Endothelial cell (in vitro differentiated cells): Measurements from ENCODE around the gene JAM2. TPM values are rescaled to one million over a fixed set of nuclear protein-coding genes. Genes with fewer than 3 reads are reported as not detected.

Source experiments
- DNase-seq: peaks from one replicate; pipeline ENCODE4 v3.0.0; 2021; ENCODE audit warnings: low spot score
- H3K27ac Mint-ChIP-seq: one replicate; pipeline ENCODE4 v1.8.0; 2021; ENCODE audit warnings: mixed read lengths, inconsistent platforms; ENCODE audit not compliant: unreplicated experiment
- H3K27me3 Mint-ChIP-seq: one replicate; pipeline ENCODE4 v1.8.0; 2021; ENCODE audit warnings: mild to moderate bottlenecking, moderate library complexity, mixed read lengths, inconsistent platforms; ENCODE audit not compliant: unreplicated experiment
- H3K36me3 Mint-ChIP-seq: one replicate; pipeline ENCODE4 v1.8.0; 2021; ENCODE audit warnings: mild to moderate bottlenecking, low read depth, mixed read lengths, inconsistent platforms; ENCODE audit not compliant: unreplicated experiment
- H3K4me1 Mint-ChIP-seq: one replicate; pipeline ENCODE4 v1.8.0; 2021; ENCODE audit warnings: mild to moderate bottlenecking, mixed read lengths, inconsistent platforms; ENCODE audit not compliant: unreplicated experiment
- H3K4me3 Mint-ChIP-seq: one replicate; pipeline ENCODE4 v1.8.0; 2021; ENCODE audit warnings: mild to moderate bottlenecking, mixed read lengths, inconsistent platforms; ENCODE audit not compliant: unreplicated experiment
- H3K9me3 Mint-ChIP-seq: one replicate; pipeline ENCODE4 v1.8.0; 2021; ENCODE audit warnings: mixed read lengths, inconsistent platforms; ENCODE audit not compliant: unreplicated experiment
- total RNA-seq: library from RNA; stranded (reverse); fragmentation: NEBNext Ultra II Directional; extraction: Animal tissue kit (Norgen Biotek cat#: 25700); gene quantifications from one replicate; pipeline ENCODE4 v1.2.1, GENCODE V29; 2021; ENCODE audit not compliant: unreplicated experiment
- TF ChIP-seq, protein P1 (sequence below): fragments of 200-600 bp; sonication (generic); IDR thresholded peaks from one replicate; pipeline ENCODE4 v1.5.0; 2021; ENCODE audit warnings: antibody characterized with exemption; ENCODE audit not compliant: unreplicated experiment

The JAM2 gene
- total RNA-seq, 1 donor from 2014 or later = 0.77 TPM

GRCh38 chr21:25660233-25660632 is 21.2 kb downstream of the JAM2 start:
- TF ChIP-seq, protein P1, sequence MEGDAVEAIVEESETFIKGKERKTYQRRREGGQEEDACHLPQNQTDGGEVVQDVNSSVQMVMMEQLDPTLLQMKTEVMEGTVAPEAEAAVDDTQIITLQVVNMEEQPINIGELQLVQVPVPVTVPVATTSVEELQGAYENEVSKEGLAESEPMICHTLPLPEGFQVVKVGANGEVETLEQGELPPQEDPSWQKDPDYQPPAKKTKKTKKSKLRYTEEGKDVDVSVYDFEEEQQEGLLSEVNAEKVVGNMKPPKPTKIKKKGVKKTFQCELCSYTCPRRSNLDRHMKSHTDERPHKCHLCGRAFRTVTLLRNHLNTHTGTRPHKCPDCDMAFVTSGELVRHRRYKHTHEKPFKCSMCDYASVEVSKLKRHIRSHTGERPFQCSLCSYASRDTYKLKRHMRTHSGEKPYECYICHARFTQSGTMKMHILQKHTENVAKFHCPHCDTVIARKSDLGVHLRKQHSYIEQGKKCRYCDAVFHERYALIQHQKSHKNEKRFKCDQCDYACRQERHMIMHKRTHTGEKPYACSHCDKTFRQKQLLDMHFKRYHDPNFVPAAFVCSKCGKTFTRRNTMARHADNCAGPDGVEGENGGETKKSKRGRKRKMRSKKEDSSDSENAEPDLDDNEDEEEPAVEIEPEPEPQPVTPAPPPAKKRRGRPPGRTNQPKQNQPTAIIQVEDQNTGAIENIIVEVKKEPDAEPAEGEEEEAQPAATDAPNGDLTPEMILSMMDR = no peak
- H3K9me3 Mint-ChIP-seq = no peaks in the 10 kb centered on the region

DNA sequence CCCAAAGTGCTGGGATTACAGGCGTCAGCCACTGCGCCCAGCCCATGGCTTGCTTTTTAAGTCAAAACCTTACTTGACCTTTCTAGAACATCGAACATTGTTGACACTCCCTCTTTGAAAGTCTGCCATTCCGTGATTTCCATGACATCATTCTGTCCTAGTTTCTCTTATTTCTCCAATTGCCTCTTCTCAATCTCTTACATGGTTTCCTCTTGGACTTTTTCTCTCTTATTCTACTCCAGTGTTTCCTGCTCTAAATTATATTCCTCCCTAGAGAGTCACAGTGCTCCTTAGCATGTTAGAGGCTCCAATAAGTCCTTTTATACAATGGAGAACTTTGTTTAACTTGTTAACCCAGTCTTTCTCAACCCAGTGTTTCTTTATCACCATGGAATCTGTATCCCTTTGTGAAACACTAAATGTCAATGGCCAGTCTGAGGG is 25.5 kb downstream of the JAM2 start:
- Mint-ChIP-seq H3K36me3 (no peaks in the 10 kb centered on the region), H3K4me1 (no peaks in the 10 kb centered on the region)

More at GRCh38 chr21:25660233-25660632, 21.2 kb downstream of the JAM2 start:
- no peaks in the 10 kb centered on the region for H3K36me3 Mint-ChIP-seq
- peaks cover 4% of the 10 kb centered on the region for H3K4me1 Mint-ChIP-seq
- no peak overlapping the region for H3K27ac Mint-ChIP-seq
- no peak for DNase-seq
- no peak overlapping the region for H3K4me3 Mint-ChIP-seq
- H3K27me3 Mint-ChIP-seq = no peaks in the 10 kb centered on the region

GRCh38 chr21:25670726-25671125 is 31.7 kb downstream of the JAM2 start:
- Mint-ChIP-seq H3K27me3 (no peaks in the 10 kb centered on the region), H3K36me3 (no peaks in the 10 kb centered on the region), H3K4me3 (no peak overlapping the region), H3K9me3 (no peaks in the 10 kb centered on the region), H3K27ac (no peak overlapping the region), H3K4me1 (peaks cover 6% of the 10 kb centered on the region)
- TF ChIP-seq, protein P1 = no peak
- no peak for DNase-seq

More for the DNA sequence above, 25.5 kb downstream of the JAM2 start:
- no peak overlapping the region for H3K27ac Mint-ChIP-seq
- TF ChIP-seq, protein P1 = no peak
- H3K9me3 Mint-ChIP-seq = no peaks in the 10 kb centered on the region
- DNase-seq = no peak
- no peaks in the 10 kb centered on the region for H3K27me3 Mint-ChIP-seq
- H3K4me3 Mint-ChIP-seq = no peak overlapping the region

GRCh38 chr21:25676451-25676850 is 37.4 kb downstream of the JAM2 start:
- DNase-seq = no peak
- TF ChIP-seq, protein P1 = no peak
- Mint-ChIP-seq H3K4me3 (no peak overlapping the region), H3K9me3 (no peaks in the 10 kb centered on the region), H3K36me3 (no peaks in the 10 kb centered on the region), H3K27me3 (no peaks in the 10 kb centered on the region), H3K27ac (no peak overlapping the region), H3K4me1 (no peaks in the 10 kb centered on the region)

DNA sequence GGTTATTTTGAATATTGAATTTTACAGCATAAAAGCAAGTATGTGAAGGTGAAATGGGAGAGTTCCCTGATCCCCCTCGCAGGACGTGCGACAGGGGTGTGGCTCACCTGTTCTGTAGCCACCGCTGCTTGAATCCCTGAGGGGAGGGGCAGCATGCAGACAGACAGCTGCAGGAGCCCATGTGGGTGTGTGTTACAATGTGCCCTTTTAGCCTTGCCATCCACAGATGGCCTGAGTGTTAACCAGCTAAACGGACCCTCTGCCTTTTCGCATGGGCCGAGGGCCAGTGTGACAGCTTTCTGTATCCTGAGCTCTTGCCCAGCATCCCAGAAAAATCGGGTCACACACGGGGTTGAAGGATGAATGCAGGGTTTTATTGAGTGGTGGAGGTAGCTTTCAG is 43.3 kb downstream of the JAM2 start:
- H3K4me3 Mint-ChIP-seq = no peak overlapping the region
- no peaks in the 10 kb centered on the region for H3K36me3 Mint-ChIP-seq
- no peaks in the 10 kb centered on the region for H3K4me1 Mint-ChIP-seq
- no peak for DNase-seq
- no peaks in the 10 kb centered on the region for H3K27me3 Mint-ChIP-seq
- no peak overlapping the region for H3K27ac Mint-ChIP-seq
- no peaks in the 10 kb centered on the region for H3K9me3 Mint-ChIP-seq
- TF ChIP-seq, protein P1 = no peak
